Measurements from ENCODE around the gene CFAP77.

DNA sequence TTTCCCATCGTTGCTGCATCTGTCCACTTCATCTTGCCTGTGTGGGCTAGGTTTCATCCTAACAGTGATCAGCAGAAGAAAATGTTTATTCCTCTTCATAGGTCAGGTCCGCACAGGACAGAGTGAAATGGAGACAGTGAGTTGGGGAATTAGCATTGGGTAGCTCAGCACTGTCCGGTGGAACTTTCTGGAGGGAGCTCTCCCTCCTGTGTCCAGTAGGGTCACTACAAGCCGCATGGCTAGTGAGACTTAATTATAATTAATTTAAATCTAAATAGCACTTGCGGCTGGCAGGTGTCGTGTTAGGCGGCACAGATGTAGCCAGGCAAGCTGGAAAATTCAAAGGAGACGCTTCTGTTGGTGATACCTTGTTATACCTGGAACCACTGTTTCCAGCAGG, 48.4 kb downstream of the CFAP77 start:
- TF ChIP-seq, protein P1, sequence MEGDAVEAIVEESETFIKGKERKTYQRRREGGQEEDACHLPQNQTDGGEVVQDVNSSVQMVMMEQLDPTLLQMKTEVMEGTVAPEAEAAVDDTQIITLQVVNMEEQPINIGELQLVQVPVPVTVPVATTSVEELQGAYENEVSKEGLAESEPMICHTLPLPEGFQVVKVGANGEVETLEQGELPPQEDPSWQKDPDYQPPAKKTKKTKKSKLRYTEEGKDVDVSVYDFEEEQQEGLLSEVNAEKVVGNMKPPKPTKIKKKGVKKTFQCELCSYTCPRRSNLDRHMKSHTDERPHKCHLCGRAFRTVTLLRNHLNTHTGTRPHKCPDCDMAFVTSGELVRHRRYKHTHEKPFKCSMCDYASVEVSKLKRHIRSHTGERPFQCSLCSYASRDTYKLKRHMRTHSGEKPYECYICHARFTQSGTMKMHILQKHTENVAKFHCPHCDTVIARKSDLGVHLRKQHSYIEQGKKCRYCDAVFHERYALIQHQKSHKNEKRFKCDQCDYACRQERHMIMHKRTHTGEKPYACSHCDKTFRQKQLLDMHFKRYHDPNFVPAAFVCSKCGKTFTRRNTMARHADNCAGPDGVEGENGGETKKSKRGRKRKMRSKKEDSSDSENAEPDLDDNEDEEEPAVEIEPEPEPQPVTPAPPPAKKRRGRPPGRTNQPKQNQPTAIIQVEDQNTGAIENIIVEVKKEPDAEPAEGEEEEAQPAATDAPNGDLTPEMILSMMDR (IDR thresholded peaks at IDR 0.05): no peak
- TF ChIP-seq POLR2A (IDR thresholded peaks at IDR 0.05) (no peak), POLR2AphosphoS5 (IDR thresholded peaks at IDR 0.05; ENCODE audit: insufficient read depth in 1 of 2, low read depth in 1 of 2) (no peak)
